ENCODE results near the gene NTSR1.

DNA sequence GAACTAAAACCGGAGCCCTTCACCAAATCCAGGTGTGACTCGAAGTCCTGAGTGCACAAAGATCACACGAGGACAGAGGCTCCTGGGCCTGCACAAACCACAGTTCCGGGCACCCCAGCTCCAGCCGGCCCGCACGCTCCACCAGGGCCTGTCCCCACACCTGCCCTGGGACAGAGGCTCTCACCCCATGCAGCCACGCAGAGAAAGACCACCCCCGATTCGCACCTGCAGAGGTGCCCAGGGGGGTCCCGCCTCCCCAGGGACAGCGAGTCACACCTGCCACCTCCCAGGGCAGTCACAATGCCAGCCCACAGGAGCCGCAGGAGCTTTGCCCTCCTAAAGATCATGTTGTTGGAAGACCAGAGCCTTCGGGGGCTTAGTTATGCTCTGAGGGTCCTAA is 62.3 kb downstream of the NTSR1 start:
- TF ChIP-seq, protein P1, sequence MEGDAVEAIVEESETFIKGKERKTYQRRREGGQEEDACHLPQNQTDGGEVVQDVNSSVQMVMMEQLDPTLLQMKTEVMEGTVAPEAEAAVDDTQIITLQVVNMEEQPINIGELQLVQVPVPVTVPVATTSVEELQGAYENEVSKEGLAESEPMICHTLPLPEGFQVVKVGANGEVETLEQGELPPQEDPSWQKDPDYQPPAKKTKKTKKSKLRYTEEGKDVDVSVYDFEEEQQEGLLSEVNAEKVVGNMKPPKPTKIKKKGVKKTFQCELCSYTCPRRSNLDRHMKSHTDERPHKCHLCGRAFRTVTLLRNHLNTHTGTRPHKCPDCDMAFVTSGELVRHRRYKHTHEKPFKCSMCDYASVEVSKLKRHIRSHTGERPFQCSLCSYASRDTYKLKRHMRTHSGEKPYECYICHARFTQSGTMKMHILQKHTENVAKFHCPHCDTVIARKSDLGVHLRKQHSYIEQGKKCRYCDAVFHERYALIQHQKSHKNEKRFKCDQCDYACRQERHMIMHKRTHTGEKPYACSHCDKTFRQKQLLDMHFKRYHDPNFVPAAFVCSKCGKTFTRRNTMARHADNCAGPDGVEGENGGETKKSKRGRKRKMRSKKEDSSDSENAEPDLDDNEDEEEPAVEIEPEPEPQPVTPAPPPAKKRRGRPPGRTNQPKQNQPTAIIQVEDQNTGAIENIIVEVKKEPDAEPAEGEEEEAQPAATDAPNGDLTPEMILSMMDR (IDR thresholded peaks at IDR 0.05; ENCODE audit: low read depth, low read length, missing input control) = no peak
- TF ChIP-seq GABPA (IDR thresholded peaks at IDR 0.05 in 1 of 2, conservative IDR thresholded peaks at IDR 0.05 in 1 of 2) (no peak), RAD21 (IDR thresholded peaks at IDR 0.05) (no peak), SP1 (IDR thresholded peaks at IDR 0.05) (no peak)
- TF ChIP-seq, protein P2, sequence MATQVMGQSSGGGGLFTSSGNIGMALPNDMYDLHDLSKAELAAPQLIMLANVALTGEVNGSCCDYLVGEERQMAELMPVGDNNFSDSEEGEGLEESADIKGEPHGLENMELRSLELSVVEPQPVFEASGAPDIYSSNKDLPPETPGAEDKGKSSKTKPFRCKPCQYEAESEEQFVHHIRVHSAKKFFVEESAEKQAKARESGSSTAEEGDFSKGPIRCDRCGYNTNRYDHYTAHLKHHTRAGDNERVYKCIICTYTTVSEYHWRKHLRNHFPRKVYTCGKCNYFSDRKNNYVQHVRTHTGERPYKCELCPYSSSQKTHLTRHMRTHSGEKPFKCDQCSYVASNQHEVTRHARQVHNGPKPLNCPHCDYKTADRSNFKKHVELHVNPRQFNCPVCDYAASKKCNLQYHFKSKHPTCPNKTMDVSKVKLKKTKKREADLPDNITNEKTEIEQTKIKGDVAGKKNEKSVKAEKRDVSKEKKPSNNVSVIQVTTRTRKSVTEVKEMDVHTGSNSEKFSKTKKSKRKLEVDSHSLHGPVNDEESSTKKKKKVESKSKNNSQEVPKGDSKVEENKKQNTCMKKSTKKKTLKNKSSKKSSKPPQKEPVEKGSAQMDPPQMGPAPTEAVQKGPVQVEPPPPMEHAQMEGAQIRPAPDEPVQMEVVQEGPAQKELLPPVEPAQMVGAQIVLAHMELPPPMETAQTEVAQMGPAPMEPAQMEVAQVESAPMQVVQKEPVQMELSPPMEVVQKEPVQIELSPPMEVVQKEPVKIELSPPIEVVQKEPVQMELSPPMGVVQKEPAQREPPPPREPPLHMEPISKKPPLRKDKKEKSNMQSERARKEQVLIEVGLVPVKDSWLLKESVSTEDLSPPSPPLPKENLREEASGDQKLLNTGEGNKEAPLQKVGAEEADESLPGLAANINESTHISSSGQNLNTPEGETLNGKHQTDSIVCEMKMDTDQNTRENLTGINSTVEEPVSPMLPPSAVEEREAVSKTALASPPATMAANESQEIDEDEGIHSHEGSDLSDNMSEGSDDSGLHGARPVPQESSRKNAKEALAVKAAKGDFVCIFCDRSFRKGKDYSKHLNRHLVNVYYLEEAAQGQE (IDR thresholded peaks at IDR 0.05) = no peak
